ENCODE data around the gene CPD. TPM values are rescaled to one million over a fixed set of nuclear protein-coding genes. Genes with fewer than 3 reads are reported as not detected.
A peak's percentile ranks its signal among the peaks of the same experiment; 100 is the strongest.

CPD gene
- total and polyA plus RNA-seq, 9 of the 15 experiments (the other 6 are each of a cell fraction or from before 2014, with no cell fraction given): 4.5 to 24.4 (median 20.4) TPM

DNA sequence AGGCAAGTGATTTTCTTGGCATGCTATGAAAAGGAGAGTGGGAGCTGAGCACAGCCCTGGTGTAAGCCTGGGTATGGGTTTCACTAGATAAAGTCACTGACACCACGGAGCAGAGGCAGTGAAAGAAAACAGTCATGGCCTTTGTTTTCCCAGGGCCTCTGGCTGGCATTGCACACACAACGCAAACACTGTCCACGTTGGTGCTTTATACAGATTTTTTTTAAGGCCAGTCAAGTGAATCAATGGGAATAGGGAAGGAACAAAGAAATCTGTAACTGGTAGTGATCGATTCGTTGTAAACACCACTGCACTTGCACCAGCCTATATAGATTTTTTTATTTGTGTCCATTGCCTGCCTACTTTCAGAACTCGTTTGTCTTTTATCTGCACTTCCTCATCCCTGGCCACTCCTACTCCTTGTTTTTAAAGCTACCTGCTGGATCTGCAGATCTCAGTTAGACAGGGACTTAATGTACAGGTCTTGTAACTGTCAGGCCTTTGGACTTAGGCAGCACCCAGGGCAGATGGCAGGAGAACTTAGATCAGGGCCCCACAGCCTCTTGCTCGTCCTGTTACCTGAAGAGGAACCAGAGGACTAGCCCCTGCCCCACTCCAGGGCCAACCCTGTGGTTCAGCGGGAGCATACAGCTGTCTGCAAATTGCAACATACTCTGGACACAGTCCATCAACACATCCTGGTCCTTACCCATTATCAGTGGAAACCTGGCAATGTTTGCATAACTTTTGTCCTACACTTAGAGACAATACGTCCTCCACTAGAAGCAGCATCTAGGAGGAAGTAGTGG, 34.2 kb upstream of the CPD start (continued):
- TF ChIP-seq PCBP1 (IDR thresholded peaks at IDR 0.05; ENCODE audit: low read depth, low read length, poor library complexity, severe bottlenecking): no peak
- TF ChIP-seq TCFL5 (CRISPR knock-in tag; conservative IDR thresholded peaks at IDR 0.05): no peak
- peak; percentile 36 for TF ChIP-seq TAF9B (IDR thresholded peaks at IDR 0.05; ENCODE audit: partially characterized antibody)
- TF ChIP-seq XRCC3 (IDR thresholded peaks at IDR 0.05): no peak
- TF ChIP-seq TSHZ1 (CRISPR knock-in tag; IDR thresholded peaks at IDR 0.05): no peak
- TF ChIP-seq CHD4 (IDR thresholded peaks at IDR 0.05; ENCODE audit: insufficient read depth, insufficient replicate concordance, low read depth, low read length, poor library complexity, severe bottlenecking): no peak
- TF ChIP-seq STAT5B (CRISPR knock-in tag; IDR thresholded peaks at IDR 0.05): no peak
- TF ChIP-seq MGA (IDR thresholded peaks at IDR 0.05): no peak
- no peak for TF ChIP-seq NELFE (IDR thresholded peaks at IDR 0.05; ENCODE audit: insufficient read depth, insufficient read length)
- TF ChIP-seq SIX5 (IDR thresholded peaks at IDR 0.05; ENCODE audit: borderline replicate concordance in 1 of 2, insufficient read depth in 1 of 2, low read depth in 1 of 2, low read length in 2 of 2): no peak
- TF ChIP-seq ZNF699 (CRISPR knock-in tag; IDR thresholded peaks at IDR 0.05; ENCODE audit: insufficient replicate concordance): no peak
- no peak for TF ChIP-seq ZNF436 (CRISPR knock-in tag; IDR thresholded peaks at IDR 0.05)
